SH-SY5Y (cell line): ENCODE data around the gene RHPN2.

ENCODE experiments used
- GATA2 ChIP-seq: IDR thresholded peaks from 2 replicates; pipeline ENCODE4 v1.6.1; 2011; ENCODE audit warnings: mild to moderate bottlenecking, low read depth, low read length
- GATA3 ChIP-seq: IDR thresholded peaks from 2 replicates; pipeline ENCODE4 v1.6.1; 2011; ENCODE audit warnings: low read depth, mild to moderate bottlenecking, low read length, moderate library complexity

DNA sequence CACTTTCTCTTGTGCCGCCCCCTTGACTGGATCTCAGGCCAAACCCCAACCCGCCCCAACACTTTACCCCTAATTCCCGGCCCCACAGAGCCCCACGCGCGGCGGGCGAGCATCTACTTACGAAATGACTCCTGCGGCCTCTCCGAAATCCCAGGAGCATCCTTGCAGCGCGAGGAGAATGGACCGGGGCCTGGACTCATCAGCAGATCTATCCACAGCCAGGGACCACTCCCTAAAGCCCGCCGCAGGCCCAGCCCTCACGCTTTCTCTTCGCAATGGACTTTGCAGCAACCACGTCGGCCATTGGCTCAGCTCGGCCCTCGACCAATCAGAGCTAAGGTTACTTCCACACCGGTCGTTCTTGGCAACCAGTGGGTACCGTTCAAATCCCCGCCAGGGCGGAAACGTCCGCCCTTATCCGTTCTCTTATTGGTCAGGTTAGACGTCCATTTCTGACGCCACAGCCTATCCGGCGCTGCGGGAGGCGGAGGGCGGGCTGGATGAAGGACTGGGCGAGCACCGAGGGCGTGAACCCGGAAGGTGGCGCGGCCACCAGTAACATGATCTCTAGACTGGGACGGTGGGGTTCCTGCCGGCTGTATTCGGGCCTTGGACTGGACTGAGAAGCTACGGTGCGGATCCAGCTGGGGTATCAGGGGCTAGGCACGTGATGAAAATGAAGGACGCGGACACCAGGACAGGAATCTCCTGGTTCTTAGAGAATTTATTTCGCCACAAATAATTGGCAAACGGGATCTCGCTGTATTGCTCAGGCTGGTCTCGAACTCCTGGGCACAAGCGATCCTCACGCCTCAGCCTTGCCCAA is 92.8 kb downstream of the RHPN2 start, which contains the start of the genes CEP89 and FAAP24:
- TF ChIP-seq GATA2 (no peak; the same call in 1 of the 2 replicates), GATA3 (no peak)
